A549 (cell line): ENCODE results near the gene RAB32. TPM values are rescaled to one million over a fixed set of nuclear protein-coding genes. Genes with fewer than 3 reads are reported as not detected.

Experiments used
- ATAC-seq, 2 experiments: fragments of 200-7000 bp in 1 of 2; fragments of >200 bp in 1 of 2; cut with Nextera tagmentation in 1 of 2; cut with Tn5 transposase in 1 of 2; 3 replicates each; pipeline versions ENCODE4 v1.8.0 to v1.9.1; 2018 to 2020; ENCODE audit warnings: mild to moderate bottlenecking in 1 of 2, moderate library complexity in 1 of 2
- CTCF ChIA-PET: fragments of 300-600 bp; sonication (Branson Sonifier 250); formaldehyde crosslinking; extraction: SDS; loops from one replicate; lab custom pipeline; 2021; ENCODE audit warnings: antibody characterized with exemption, inconsistent platforms; lab: Yijun Ruan, JAX
- POLR2A ChIA-PET: fragments of 350-600 bp; formaldehyde crosslinking; extraction: SDS; loops from one replicate; lab custom pipeline; 2021; ENCODE audit warnings: antibody characterized with exemption, inconsistent platforms; lab: Yijun Ruan, JAX
- DNase-seq, 2 experiments: peaks; one replicate each; pipeline versions ENCODE4 v3.0.0 to v3.0.0-alpha.2; 2011 to 2016; ENCODE audit warnings: low read depth in 1 of 2, low spot score in 1 of 2
- FAIRE-seq: peaks from 2 replicates; lab custom pipeline; 2011; peaks lifted over from hg19 to GRCh38; lab: Jason Lieb, UNC
- H3K27ac ChIP-seq, 2 experiments: fragments of >200 bp; sonication (Bioruptor Twin); formaldehyde crosslinking; 3 replicates each; pipeline ENCODE4 v1.5.1; 2016 to 2017
- H3K4me1 ChIP-seq: fragments of >200 bp; sonication (Bioruptor Twin); formaldehyde crosslinking; 3 replicates; pipeline ENCODE4 v1.6.1; 2016
- H3K4me2 ChIP-seq: fragments of >200 bp; sonication (Bioruptor Twin); formaldehyde crosslinking; 3 replicates; pipeline ENCODE4 v1.6.1; 2016
- H3K4me3 ChIP-seq: fragments of >200 bp; sonication (Bioruptor Twin); formaldehyde crosslinking; 3 replicates; pipeline ENCODE4 v1.5.1; 2016
- H3K9me3 ChIP-seq: fragments of >200 bp; sonication (Bioruptor Twin); formaldehyde crosslinking; 3 replicates; pipeline ENCODE4 v1.6.1; 2016
- CEBPB ChIP-seq, 2 experiments: fragments of >200 bp in 1 of 2; sonication (Bioruptor Twin) in 1 of 2; formaldehyde crosslinking in 1 of 2; IDR thresholded peaks; 2 replicates each; pipeline ENCODE4 v1.6.1; 2012 to 2016
- WGBS: methylation state at CpG from one replicate; pipeline ENCODE4 v1.1.6; 2017; ENCODE audit errors: missing lambda C conversion rate; 5-methylcytosine and 5-hydroxymethylcytosine counted together
- polyA plus RNA-seq, 4 experiments: library from polyadenylated mRNA; depleted of rRNA in 3 of 4; stranded (reverse); fragments of >200 nt; fragmentation: RNase III in 1 of 4; extraction: RNeasy Plus Mini Kit Qiagen cat#74134 plus additional on column Dnase treatment in 1 of 4; gene quantifications; 2 replicates in 3 of 4; 3 replicates in 1 of 4; pipeline ENCODE4 v1.2.3, GENCODE V29; 2011 to 2017

RAB32 gene
- polyA plus RNA-seq, 2 of the 4 experiments (the other 2 are of a cell fraction) = 34.2 to 49.4 TPM

- Histone ChIP-seq H3K4me2 (no peak overlapping the region), H3K27ac (no peak overlapping the region), H3K4me1 (no peaks in the 10 kb centered on the region), H3K4me3 (no peak overlapping the region), H3K9me3 (no peaks in the 10 kb centered on the region)
- ATAC-seq = no peak
- ChIA-PET POLR2A (no interaction called here), CTCF (interaction anchor here (1.6 kb wide), 1 partner anchor 17 kb away, joined by 4 read pairs; no protein-coding TSS in a partner anchor)
- 60% methylated on average over 3 of the region's 6 CpGs for WGBS
- TF ChIP-seq CEBPB (IDR thresholded peaks at IDR 0.05) = no peak
- DNase-seq = no peak
- no peak for FAIRE-seq
These were observed 58.9 kb downstream of the RAB32 start for GRCh38 chr6:146602526-146602925.

Other genes with a start within 250 kb of the RAB32 start
- gene ADGB, start 55.1 kb downstream of the RAB32 start, polyA plus RNA-seq (2011; rRNA removed) = not detected in 2 replicates
- gene ADGB, start 55.1 kb downstream of the RAB32 start, polyA plus RNA-seq (2017; fragmentation: RNase III; extraction: RNeasy Plus Mini Kit Qiagen cat#74134 plus additional on column Dnase treatment) = not detected in 3 replicates